Thymus (tissue), 11 donors: Measurements from ENCODE around the gene HFE. TPM values are rescaled to one million over a fixed set of nuclear protein-coding genes. Genes with fewer than 3 reads are reported as not detected.

Experiments
- DNase-seq, 9 donors: peaks; one replicate each; pipeline ENCODE4 v3.0.0-alpha.2; 2013; ENCODE audit warnings: low spot score in 9 of 9, low read depth in 6 of 9, missing footprints in 1 of 9
- H3K27ac ChIP-seq, 2 donors: one replicate each; pipeline ENCODE4 v1.5.1; 2013; ENCODE audit warnings: control low read depth in 1 of 2, low read depth in 1 of 2, low read length in 1 of 2, mild to moderate bottlenecking in 1 of 2, moderate library complexity in 1 of 2
- H3K27me3 ChIP-seq, 2 donors: one replicate each; pipeline ENCODE4 v1.5.1; 2013; ENCODE audit warnings: low read length in 1 of 2; ENCODE audit not compliant: control insufficient read depth in 2 of 2, insufficient read depth in 1 of 2
- H3K36me3 ChIP-seq, 2 donors: one replicate each; pipeline ENCODE4 v1.5.1; 2013; ENCODE audit warnings: low read length in 1 of 2, mild to moderate bottlenecking in 1 of 2, moderate library complexity in 1 of 2; ENCODE audit not compliant: control insufficient read depth in 2 of 2, insufficient read depth in 2 of 2
- H3K4me1 ChIP-seq, 2 donors: one replicate each; pipeline ENCODE4 v1.5.1; 2013; ENCODE audit warnings: low read length in 2 of 2; ENCODE audit not compliant: control insufficient read depth in 2 of 2, insufficient read depth in 2 of 2
- H3K4me3 ChIP-seq, 2 donors: one replicate each; pipeline ENCODE4 v1.5.1; 2013; ENCODE audit warnings: low read length in 2 of 2, control low read depth in 1 of 2, mild to moderate bottlenecking in 1 of 2
- H3K9me3 ChIP-seq, 2 donors: one replicate each; pipeline ENCODE4 v1.5.1; 2013; ENCODE audit warnings: low read length in 1 of 2, mild to moderate bottlenecking in 1 of 2; ENCODE audit not compliant: control insufficient read depth in 2 of 2, insufficient read depth in 1 of 2
- WGBS: extraction: QIAGEN DNeasy Blood & Tissue Kit; methylation state at CpG from one replicate; pipeline ENCODE4 v1.1.7; 2013; 5-methylcytosine and 5-hydroxymethylcytosine counted together
- polyA plus RNA-seq: library from polyadenylated mRNA; stranded (reverse); fragments of 200-250 nt; gene quantifications from one replicate; pipeline ENCODE4 v1.2.3, GENCODE V29; 2013
- total RNA-seq: library from RNA; stranded (reverse); fragments of 120-200 nt; gene quantifications from one replicate; pipeline ENCODE4 v1.2.4, GENCODE V29; 2013
- donor health status: healthy.

Gene HFE
- total and polyA plus RNA-seq, 2 donors, result 1.7 to 3.8 TPM

DNA sequence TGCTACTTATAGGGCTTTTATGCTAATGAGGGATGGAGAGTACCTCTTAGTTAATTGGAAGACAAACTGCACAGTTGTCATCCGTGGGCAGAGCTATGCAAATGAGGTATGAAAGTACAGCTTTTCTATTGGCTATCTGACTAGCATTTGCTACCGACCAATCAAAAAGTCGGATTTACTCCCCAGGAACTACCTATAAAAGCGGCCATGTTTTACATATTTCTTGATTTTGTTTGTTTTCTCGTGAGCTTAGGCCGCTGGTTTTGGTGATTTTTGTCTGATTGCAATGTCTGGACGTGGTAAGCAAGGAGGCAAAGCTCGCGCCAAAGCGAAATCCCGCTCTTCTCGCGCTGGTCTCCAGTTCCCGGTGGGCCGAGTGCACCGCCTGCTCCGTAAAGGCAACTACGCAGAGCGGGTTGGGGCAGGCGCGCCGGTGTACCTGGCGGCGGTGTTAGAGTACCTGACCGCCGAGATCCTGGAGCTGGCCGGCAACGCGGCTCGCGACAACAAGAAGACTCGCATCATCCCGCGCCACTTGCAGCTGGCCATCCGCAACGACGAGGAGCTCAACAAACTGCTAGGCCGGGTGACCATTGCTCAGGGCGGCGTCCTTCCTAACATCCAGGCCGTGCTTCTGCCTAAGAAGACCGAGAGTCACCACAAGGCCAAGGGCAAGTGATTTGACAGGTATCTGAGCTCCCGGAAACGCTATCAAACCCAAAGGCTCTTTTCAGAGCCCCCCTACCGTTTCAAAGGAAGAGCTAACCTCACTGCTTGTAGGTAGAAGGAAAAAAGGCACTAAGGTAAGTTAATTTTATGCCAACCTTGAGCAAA, 36.9 kb downstream of the HFE start:
- Histone ChIP-seq H3K36me3 (peaks cover 9 to 21% of the 10 kb centered on the region in 2 donors), H3K4me1 (peaks cover 12 to 33% of the 10 kb centered on the region in 2 donors), H3K9me3 (no peaks in the 10 kb centered on the region), H3K27ac (peak overlapping the region; percentile 99 to 100), H3K27me3 (no peaks in the 10 kb centered on the region), H3K4me3 (peak overlapping the region; percentile 95 to 98)
- WGBS, result under 1% methylated on average over 45 of the region's 45 CpGs
- peak; percentile 89 to 100 (median 97) for DNase-seq

DNA sequence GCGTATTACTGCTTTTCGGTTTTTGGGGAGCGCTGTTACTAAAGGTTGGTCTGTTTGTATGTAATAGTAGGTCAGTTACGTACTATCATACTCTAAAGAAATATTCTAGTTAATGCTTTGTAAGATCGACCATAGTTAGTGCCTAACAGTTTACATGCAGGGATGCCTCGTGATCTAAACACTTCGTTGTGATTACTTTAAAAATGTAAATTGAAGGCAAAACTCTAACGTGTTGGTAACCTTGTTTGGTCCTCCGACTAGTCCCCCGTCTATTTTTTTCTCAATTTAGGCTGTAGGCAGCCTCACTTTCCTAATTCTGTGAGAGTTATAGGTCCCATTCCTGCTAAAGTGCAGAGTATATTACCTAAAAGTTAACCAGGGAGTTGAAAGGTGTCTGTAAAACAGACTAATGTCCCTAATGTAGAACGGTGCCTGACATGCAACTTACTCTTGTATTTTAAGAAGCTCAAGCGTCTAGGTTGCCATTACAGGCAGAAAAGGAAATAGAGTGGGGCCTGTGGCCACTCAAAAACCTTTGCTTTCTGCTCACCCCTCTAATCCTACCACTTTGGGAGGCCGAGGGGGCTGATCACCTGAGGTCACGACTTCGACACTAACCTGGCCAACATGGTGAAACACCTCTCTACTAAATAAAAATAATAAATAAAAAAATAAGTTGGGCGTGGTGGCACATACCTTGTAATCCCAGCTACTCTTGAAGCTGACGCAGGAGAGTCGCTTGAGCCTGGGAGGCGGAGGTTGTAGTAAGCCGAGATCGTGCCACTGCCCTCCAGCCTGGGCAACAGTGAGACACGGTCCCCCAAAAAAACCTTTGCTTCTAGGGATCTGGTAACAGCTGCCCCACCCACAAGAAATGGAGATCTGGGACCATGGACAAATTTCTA, 37.8 kb downstream of the HFE start:
- Histone ChIP-seq H3K27ac (peak overlapping the region; percentile 99 to 100), H3K36me3 (peaks cover 13 to 29% of the 10 kb centered on the region in 2 donors), H3K4me3 (peak overlapping the region; percentile 95 to 98), H3K27me3 (no peaks in the 10 kb centered on the region), H3K4me1 (peaks cover 16 to 39% of the 10 kb centered on the region in 2 donors), H3K9me3 (no peaks in the 10 kb centered on the region)
- DNase-seq, result peak in 4 of 9 donors; percentile 54 to 74 (median 59)
- WGBS, result under 1% methylated on average over 22 of the region's 22 CpGs

DNA sequence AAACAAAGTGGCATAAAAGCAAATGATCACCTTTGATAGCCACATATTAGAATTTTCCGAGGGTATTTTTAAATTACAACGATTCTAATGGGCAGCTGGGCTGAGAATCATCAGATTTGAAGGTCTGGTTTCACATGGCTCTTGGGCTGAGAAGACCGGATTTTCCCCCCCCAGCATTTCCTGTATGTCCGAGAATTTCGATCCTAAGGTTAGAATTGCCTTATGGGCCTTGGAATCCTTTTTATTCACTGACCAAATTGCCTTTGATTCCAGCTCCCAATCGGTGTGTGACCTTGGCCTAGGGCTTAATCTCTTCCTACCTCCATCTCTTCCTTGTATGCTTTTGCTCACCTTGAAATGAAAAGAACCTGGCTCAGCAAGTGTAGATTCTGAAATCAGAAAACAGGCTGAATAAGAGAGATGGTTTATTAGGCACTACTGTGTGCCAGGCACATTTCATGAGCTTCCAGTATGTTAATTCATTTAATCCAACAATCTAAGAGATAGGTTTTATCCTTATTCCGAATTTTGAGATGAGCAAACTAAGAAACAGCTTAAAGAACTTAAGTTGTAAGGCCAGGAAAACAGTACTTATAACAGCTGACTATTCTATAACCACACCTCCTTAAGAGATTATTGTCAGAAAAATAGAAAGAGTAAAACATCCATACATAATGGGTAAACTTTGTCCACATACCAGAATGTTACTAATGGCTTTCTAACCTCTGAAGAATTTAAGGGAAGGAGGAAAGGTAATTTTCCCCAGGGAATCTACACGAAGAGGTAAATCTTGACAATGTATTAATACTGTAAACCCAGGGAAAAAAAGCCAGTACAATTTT, 39.4 kb downstream of the HFE start:
- WGBS, result 5% methylated on average over 8 of the region's 8 CpGs
- H3K36me3 ChIP-seq, result peaks cover 21 to 45% of the 10 kb centered on the region in 2 donors
- peak overlapping the region; percentile 99 to 100 for H3K27ac ChIP-seq
- DNase-seq, result peak in 3 of 9 donors; percentile 46 to 57 (median 50)
- no peaks in the 10 kb centered on the region for H3K9me3 ChIP-seq
- H3K4me3 ChIP-seq, result peak overlapping the region; percentile 95 to 98
- no peaks in the 10 kb centered on the region for H3K27me3 ChIP-seq
- peaks cover 16 to 47% of the 10 kb centered on the region in 2 donors for H3K4me1 ChIP-seq

DNA sequence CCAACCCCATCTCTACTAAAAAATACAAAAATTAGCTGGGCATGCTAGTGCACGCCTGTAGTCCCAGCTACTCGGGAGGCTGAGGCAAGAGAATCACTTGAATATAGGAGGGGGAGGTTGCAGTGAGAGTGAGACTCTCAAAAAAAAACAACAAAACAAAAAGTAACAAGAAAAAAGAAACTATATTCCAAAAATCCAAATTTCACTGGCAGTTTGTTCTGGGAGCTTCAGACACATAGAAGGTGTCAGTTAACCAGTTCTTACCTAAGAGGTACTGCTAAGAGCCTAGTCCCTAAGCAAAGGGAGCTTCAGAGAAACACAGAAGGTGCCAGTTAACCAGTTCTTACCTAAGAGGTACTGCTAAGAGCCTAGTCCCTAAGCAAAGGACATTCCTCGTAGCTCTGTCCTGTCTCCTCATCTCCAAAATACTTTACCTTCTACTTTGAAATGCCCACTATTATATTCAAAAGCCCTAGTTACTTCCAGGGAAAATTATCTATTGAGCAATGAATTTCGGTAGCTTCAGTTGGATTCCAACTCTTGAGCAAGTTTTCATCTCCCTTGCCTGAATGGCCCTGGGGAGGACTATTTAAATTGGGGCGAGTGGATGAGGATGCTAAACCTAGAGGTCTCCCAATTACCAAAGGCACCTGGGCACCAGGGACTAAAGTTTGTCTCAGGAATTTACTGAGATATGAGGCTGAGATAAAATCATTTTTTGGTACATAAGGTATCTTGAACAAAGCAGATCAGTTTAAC, 41.0 kb downstream of the HFE start:
- peak in 1 of 9 donors; percentile 42 for DNase-seq
- no peaks in the 10 kb centered on the region for H3K27me3 ChIP-seq
- H3K4me3 ChIP-seq, result peak overlapping the region; percentile 95 to 98
- H3K36me3 ChIP-seq, result peaks cover 21 to 57% of the 10 kb centered on the region in 2 donors
- 89% methylated on average over 5 of the region's 5 CpGs for WGBS
- peaks cover 14 to 39% of the 10 kb centered on the region in 2 donors for H3K4me1 ChIP-seq
- H3K27ac ChIP-seq, result peak overlapping the region; percentile 38 to 39
- H3K9me3 ChIP-seq, result no peaks in the 10 kb centered on the region

DNA sequence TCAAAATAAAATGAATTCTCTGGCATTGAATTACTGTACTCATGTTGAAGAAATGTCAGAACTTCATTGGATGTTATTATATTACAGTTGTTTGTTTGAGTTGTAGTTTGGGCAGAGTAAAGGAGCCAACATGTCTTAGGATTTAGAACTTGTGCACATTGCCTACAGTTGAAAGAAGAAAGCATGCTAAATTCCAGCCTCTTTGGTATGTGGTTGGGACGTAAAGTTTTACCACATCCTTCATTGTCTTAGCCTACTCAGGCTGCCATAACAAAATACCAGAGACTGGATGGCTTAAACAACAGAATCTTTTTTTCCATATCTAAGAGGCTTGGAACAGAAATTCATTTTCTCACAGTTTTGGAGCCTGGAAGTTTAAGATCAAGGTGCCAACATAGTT, 42.4 kb downstream of the HFE start:
- Histone ChIP-seq H3K4me3 (peak overlapping the region; percentile 4 to 22), H3K27me3 (no peaks in the 10 kb centered on the region), H3K36me3 (peaks cover 30 to 70% of the 10 kb centered on the region in 2 donors), H3K4me1 (peaks cover 14 to 39% of the 10 kb centered on the region in 2 donors), H3K9me3 (no peaks in the 10 kb centered on the region), H3K27ac (no peak overlapping the region)
- peak in 1 of 9 donors; percentile 69 for DNase-seq
- WGBS, result 28% methylated on average over 1 of the region's 1 CpG

DNA sequence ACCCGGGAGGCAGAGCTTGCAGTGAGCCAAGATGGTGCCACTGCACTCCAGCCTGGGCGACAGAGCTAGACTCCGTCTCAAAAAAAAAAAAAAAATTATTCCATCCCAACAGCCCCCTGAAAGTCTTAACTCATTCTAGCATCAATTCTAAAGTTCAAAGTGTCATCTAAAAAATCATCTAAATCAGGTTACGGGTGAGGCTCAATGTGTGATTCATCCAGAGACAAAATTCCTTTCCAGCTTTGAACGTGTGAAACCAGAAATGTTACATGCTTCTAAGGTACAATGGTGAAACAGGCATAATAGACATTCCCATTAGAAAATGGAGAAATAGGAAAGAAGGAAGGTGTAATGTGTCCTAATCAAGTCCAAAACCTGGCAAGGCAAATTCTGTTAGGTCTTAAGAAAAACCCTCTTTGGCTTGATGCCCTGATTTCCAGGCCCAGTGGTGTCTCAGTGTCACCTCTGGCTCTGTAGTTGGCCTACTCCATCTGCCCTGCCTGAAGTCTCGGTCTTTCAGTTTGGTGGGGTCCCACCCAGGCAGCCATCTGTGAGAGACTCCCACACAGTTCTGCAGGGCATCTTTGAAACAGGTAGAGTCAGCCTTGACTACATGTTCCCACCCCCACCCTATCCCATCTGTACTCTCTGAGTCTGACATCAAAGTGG, 43.5 kb downstream of the HFE start:
- peaks cover 33 to 75% of the 10 kb centered on the region in 2 donors for H3K36me3 ChIP-seq
- DNase-seq, result peak in 1 of 9 donors; percentile 29
- H3K4me3 ChIP-seq, result no peak overlapping the region
- no peak overlapping the region for H3K27ac ChIP-seq
- no peaks in the 10 kb centered on the region for H3K9me3 ChIP-seq
- peaks cover 14 to 39% of the 10 kb centered on the region in 2 donors for H3K4me1 ChIP-seq
- WGBS, result 95% methylated on average over 6 of the region's 6 CpGs
- H3K27me3 ChIP-seq, result no peaks in the 10 kb centered on the region

DNA sequence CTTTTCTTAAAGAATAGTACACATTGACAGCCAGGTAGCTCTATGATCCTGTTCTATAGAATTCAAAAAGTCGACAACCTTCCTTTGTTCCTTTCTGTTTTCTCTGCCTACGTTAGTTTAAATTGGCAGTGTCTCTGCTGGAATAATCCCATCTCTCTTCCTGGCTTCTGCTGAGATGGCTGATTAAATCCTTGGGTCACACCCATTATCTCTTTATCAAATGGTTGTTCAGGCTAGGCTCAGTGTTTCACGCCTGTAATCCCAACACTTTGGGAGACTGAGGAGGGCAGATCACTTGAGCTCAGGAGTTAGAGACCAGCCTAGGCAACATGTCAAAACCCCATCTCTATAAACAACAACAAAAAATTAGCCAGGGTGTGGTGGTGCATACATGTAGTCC, 44.4 kb downstream of the HFE start:
- no peaks in the 10 kb centered on the region for H3K27me3 ChIP-seq
- 97% methylated on average over 3 of the region's 3 CpGs for WGBS
- H3K4me1 ChIP-seq, result peaks cover 14 to 39% of the 10 kb centered on the region in 2 donors
- no peak overlapping the region for H3K4me3 ChIP-seq
- H3K27ac ChIP-seq, result no peak overlapping the region
- DNase-seq, result no peak
- H3K36me3 ChIP-seq, result peaks cover 27 to 72% of the 10 kb centered on the region in 2 donors
- no peaks in the 10 kb centered on the region for H3K9me3 ChIP-seq
